Stimulated activated memory B cell treated with anti-CD40 and anti-IgM and Interleukin-4, amounts not matched to agents 10 μg/mL and 1 μg/mL and 100 μg/mL, for 72 hours (primary cell): Measurements from ENCODE around the gene DLGAP4.

Source experiments
- ATAC-seq: fragments of 150-1000 bp; cut with Tn5 transposase; 2 replicates; pipeline ENCODE4 v1.10.0; 2021
- H3K27ac Mint-ChIP-seq: one replicate; pipeline ENCODE4 v1.8.0; 2022; ENCODE audit warnings: mild to moderate bottlenecking, mixed read lengths
- H3K27me3 Mint-ChIP-seq: one replicate; pipeline ENCODE4 v1.8.0; 2022; ENCODE audit warnings: mixed read lengths
- H3K36me3 Mint-ChIP-seq: one replicate; pipeline ENCODE4 v1.8.0; 2022; ENCODE audit warnings: mixed read lengths
- H3K4me1 Mint-ChIP-seq: one replicate; pipeline ENCODE4 v1.8.0; 2022; ENCODE audit warnings: mixed read lengths
- H3K4me3 Mint-ChIP-seq: one replicate; pipeline ENCODE4 v1.8.0; 2022; ENCODE audit warnings: mild to moderate bottlenecking, moderate library complexity, mixed read lengths
- H3K9me3 Mint-ChIP-seq: one replicate; pipeline ENCODE4 v1.8.0; 2022; ENCODE audit warnings: mixed read lengths

DLGAP4 gene

GRCh38 chr20:36331209-36331608 lies 25.1 kb downstream of the DLGAP4 start:
- Mint-ChIP-seq H3K27ac (no peak overlapping the region), H3K9me3 (peaks cover under 1% of the 10 kb centered on the region), H3K4me3 (no peak overlapping the region), H3K36me3 (no peaks in the 10 kb centered on the region), H3K4me1 (no peaks in the 10 kb centered on the region), H3K27me3 (peaks cover 51% of the 10 kb centered on the region)
- ATAC-seq: no peak

- Mint-ChIP-seq H3K27ac (no peak overlapping the region), H3K36me3 (no peaks in the 10 kb centered on the region), H3K4me3 (no peak overlapping the region), H3K4me1 (no peaks in the 10 kb centered on the region), H3K27me3 (peaks cover 67% of the 10 kb centered on the region), H3K9me3 (no peaks in the 10 kb centered on the region)
- no peak for ATAC-seq
Measured at GRCh38 chr20:36333841-36334240, 27.7 kb downstream of the DLGAP4 start.

- Mint-ChIP-seq H3K4me3 (no peak overlapping the region), H3K4me1 (peaks cover 2% of the 10 kb centered on the region), H3K27ac (no peak overlapping the region), H3K9me3 (no peaks in the 10 kb centered on the region), H3K27me3 (peaks cover 74% of the 10 kb centered on the region), H3K36me3 (no peaks in the 10 kb centered on the region)
- ATAC-seq: no peak
Measured at GRCh38 chr20:36334281-36335205, 28.4 kb downstream of the DLGAP4 start.

- no peak for ATAC-seq
- no peaks in the 10 kb centered on the region for H3K9me3 Mint-ChIP-seq
- no peak overlapping the region for H3K27ac Mint-ChIP-seq
- H3K36me3 Mint-ChIP-seq: no peaks in the 10 kb centered on the region
- H3K4me3 Mint-ChIP-seq: no peak overlapping the region
- H3K27me3 Mint-ChIP-seq: peaks cover 82% of the 10 kb centered on the region
- peaks cover 9% of the 10 kb centered on the region for H3K4me1 Mint-ChIP-seq
Measured at GRCh38 chr20:36335206-36335870, 29.2 kb downstream of the DLGAP4 start.

GRCh38 chr20:36336204-36336603 lies 30.1 kb downstream of the DLGAP4 start:
- no peak for ATAC-seq
- Mint-ChIP-seq H3K4me3 (no peak overlapping the region), H3K27ac (no peak overlapping the region), H3K4me1 (peaks cover 10% of the 10 kb centered on the region), H3K27me3 (peaks cover 90% of the 10 kb centered on the region), H3K9me3 (no peaks in the 10 kb centered on the region), H3K36me3 (no peaks in the 10 kb centered on the region)

GRCh38 chr20:36336954-36337704 lies 31.0 kb downstream of the DLGAP4 start:
- Mint-ChIP-seq H3K27ac (no peak overlapping the region), H3K4me3 (no peak overlapping the region), H3K9me3 (no peaks in the 10 kb centered on the region), H3K4me1 (peaks cover 10% of the 10 kb centered on the region), H3K27me3 (peaks cover 90% of the 10 kb centered on the region), H3K36me3 (no peaks in the 10 kb centered on the region)
- no peak for ATAC-seq

- Mint-ChIP-seq H3K4me3 (no peak overlapping the region), H3K9me3 (no peaks in the 10 kb centered on the region), H3K27me3 (peaks cover 90% of the 10 kb centered on the region), H3K36me3 (no peaks in the 10 kb centered on the region), H3K4me1 (peaks cover 10% of the 10 kb centered on the region), H3K27ac (no peak overlapping the region)
- ATAC-seq: no peak
Measured at GRCh38 chr20:36337886-36338285, 31.7 kb downstream of the DLGAP4 start.

GRCh38 chr20:36339646-36340592 lies 33.8 kb downstream of the DLGAP4 start:
- no peak overlapping the region for H3K27ac Mint-ChIP-seq
- peaks cover 81% of the 10 kb centered on the region for H3K27me3 Mint-ChIP-seq
- H3K4me1 Mint-ChIP-seq: peaks cover 10% of the 10 kb centered on the region
- no peaks in the 10 kb centered on the region for H3K9me3 Mint-ChIP-seq
- ATAC-seq: peak; percentile 22
- no peak overlapping the region for H3K4me3 Mint-ChIP-seq
- H3K36me3 Mint-ChIP-seq: no peaks in the 10 kb centered on the region

GRCh38 chr20:36340593-36340990 lies 34.5 kb downstream of the DLGAP4 start:
- no peak overlapping the region for H3K27ac Mint-ChIP-seq
- ATAC-seq: peak; percentile 4
- no peaks in the 10 kb centered on the region for H3K36me3 Mint-ChIP-seq
- peaks cover 10% of the 10 kb centered on the region for H3K4me1 Mint-ChIP-seq
- no peak overlapping the region for H3K4me3 Mint-ChIP-seq
- H3K9me3 Mint-ChIP-seq: no peaks in the 10 kb centered on the region
- peaks cover 75% of the 10 kb centered on the region for H3K27me3 Mint-ChIP-seq

GRCh38 chr20:36341331-36342020 lies 35.3 kb downstream of the DLGAP4 start:
- H3K4me3 Mint-ChIP-seq: no peak overlapping the region
- H3K27ac Mint-ChIP-seq: no peak overlapping the region
- no peaks in the 10 kb centered on the region for H3K36me3 Mint-ChIP-seq
- peaks cover 72% of the 10 kb centered on the region for H3K27me3 Mint-ChIP-seq
- H3K9me3 Mint-ChIP-seq: no peaks in the 10 kb centered on the region
- peaks cover 10% of the 10 kb centered on the region for H3K4me1 Mint-ChIP-seq
- ATAC-seq: no peak

- H3K9me3 Mint-ChIP-seq: no peaks in the 10 kb centered on the region
- ATAC-seq: no peak
- H3K4me1 Mint-ChIP-seq: peaks cover 10% of the 10 kb centered on the region
- peaks cover 75% of the 10 kb centered on the region for H3K27me3 Mint-ChIP-seq
- H3K4me3 Mint-ChIP-seq: no peak overlapping the region
- no peak overlapping the region for H3K27ac Mint-ChIP-seq
- no peaks in the 10 kb centered on the region for H3K36me3 Mint-ChIP-seq
Measured at GRCh38 chr20:36342331-36343120, 36.4 kb downstream of the DLGAP4 start.

- Mint-ChIP-seq H3K36me3 (no peaks in the 10 kb centered on the region), H3K4me1 (peaks cover 10% of the 10 kb centered on the region), H3K4me3 (no peak overlapping the region), H3K9me3 (no peaks in the 10 kb centered on the region), H3K27me3 (peaks cover 68% of the 10 kb centered on the region), H3K27ac (no peak overlapping the region)
- ATAC-seq: no peak
Measured at GRCh38 chr20:36343641-36344040, 37.5 kb downstream of the DLGAP4 start.

- Mint-ChIP-seq H3K27ac (no peak overlapping the region), H3K4me1 (peaks cover 8% of the 10 kb centered on the region), H3K36me3 (no peaks in the 10 kb centered on the region), H3K27me3 (peaks cover 64% of the 10 kb centered on the region), H3K9me3 (no peaks in the 10 kb centered on the region), H3K4me3 (no peak overlapping the region)
- ATAC-seq: no peak
Measured at GRCh38 chr20:36344517-36345132, 38.5 kb downstream of the DLGAP4 start.
